Stimulated activated CD8-positive, alpha-beta memory T cell treated with anti-CD3 and anti-CD28 coated beads, Interleukin-15, amount 100 ng/mL, for 4 hours (primary cell): ENCODE measurements around the gene DDX19B.
"Not testable (repeated sequence)": the region's sequence is repeated elsewhere in the genome, so short reads cannot be mapped to it uniquely, and the experiment has no call there.

Experiments
- DNase-seq, 2 donors: peaks; one replicate each; pipeline ENCODE4 v3.0.0-alpha.2; 2020; ENCODE audit warnings: low read depth in 2 of 2

Gene DDX19B

DNA sequence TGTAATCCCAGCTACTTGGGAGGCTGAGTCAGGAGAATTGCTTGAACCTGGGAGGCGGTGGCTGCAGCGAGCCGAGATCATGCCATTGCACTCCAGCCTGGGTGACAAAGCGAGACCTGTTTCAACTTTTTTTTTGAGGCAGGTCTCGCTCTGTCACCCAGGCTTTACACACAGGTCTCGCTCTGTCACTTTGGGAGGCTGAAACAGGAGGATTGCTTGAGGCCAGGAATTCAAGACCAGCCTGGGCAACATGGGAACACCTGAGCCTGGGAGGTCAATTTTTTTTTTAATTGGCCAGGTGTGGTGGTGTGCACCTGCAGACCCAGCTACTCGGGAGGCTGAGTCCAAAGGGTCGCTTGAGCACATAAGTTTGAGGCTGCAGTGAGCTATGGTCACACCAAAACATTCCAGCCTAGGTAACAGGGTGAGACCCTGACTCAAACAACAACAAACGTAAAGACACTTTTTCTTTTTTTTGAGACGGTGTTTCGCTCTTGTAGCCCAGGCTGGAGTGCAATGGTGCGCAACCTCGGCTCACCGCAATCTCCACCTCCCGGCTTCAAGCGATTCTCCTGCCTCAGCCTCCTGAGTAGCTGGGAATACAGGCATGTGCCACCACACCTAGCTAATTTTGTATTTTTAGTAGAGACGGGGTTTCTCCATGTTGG, 11.5 kb upstream of the DDX19B start:
- DNase-seq: not testable (repeated sequence)

DNA sequence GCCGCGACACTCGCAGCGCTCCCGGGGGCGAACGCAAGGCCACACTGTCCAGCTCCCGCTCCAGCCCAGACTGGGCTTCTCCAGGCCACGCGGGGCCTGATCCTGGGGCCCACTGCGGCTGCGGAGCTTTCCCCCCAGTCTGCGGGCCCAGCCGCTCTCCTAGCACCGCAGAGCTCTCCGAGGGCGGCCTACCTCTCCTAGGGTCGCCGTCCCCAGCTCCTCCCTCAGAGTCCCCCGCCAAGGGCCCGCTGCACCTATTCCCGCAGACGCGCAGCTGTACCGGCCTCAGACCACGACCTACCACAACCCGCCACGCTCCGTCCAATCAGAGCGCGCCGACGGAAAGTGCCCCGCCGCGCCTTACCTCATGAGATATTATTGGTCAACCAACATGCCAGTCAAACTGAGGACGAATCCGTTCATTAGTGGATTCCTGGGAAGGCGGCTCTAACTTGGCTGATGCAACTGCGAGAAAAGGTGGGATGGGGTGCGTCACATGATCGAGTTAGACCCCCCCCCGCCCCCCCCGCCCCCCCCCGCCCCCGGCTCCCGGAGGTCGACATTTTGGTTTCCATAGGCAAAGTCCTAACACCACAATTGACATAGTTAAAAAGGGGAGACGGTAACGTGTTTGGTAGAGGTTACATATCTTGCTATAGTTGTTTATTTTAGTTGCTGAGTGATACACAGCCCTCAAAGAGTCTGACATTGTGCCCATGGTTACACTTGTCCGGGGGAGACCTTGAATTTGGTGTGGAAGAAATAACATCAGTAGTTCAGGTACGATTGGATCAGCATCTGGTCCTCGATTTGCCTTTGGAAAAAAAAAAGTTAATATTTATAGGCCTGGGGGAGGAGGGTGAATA, 9.5 kb upstream of the DDX19B start, which contains the start of gene AARS1:
TSS of gene AARS1 (minus strand) at position 278 of the 866 bp plus-strand sequence. CDS start 6,743 bp downstream, outside the sequence.
- DNase-seq: peak; percentile 86 to 92

DNA sequence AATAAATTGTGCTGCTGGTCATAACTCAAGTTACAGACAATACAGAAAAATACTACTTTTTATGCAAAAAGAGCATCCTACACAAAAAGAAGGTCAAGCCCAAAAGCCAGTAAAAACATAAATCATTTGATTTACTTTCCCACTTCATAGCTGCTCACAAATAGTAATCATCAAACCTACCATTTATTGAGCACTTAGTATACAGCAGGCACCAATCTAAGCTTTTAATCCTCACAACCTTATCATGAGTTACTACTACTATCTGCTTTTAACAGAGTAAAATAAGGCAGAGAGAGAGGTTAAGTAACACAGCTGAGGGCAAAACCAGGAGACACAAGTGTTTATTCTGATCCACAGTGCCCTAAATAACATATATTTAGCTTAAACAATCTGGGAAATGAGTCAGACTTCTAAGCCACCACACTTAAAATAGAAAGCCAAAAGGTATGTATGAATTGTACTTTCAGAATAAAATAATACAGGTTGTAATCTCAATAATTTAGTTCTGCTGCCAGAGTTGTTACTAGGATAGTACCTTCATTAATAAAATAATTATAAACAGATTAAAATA, 8.0 kb upstream of the DDX19B start:
- no peak for DNase-seq

- not testable (repeated sequence) for DNase-seq
These were observed 6.8 kb upstream of the DDX19B start for GRCh38 chr16:70292148-70292547.

GRCh38 chr16:70294385-70295025, 4.5 kb upstream of the DDX19B start:
- no peak for DNase-seq

DNA sequence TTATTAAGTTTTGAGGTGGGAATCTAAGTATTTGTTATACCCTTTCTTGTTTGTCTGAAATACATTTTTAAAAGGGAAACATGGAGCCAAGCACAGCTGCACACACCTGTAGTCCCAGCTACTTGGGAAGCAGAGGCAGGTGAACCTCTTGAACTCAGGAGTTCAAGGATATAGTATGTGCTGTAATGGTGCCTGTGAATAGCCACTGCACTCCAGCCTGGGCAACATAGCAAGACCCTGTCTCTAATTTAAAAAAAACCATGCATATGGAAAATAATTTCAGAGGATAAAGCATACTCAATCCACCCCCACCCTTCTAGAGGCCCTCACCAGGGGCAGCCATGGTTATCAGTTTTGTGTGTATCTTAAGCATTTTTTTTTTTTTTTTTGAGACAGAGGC, 3.4 kb upstream of the DDX19B start:
- DNase-seq: no peak

- DNase-seq: no peak
These were observed 2.1 kb downstream of the DDX19B start for GRCh38 chr16:70301121-70301520.

DNA sequence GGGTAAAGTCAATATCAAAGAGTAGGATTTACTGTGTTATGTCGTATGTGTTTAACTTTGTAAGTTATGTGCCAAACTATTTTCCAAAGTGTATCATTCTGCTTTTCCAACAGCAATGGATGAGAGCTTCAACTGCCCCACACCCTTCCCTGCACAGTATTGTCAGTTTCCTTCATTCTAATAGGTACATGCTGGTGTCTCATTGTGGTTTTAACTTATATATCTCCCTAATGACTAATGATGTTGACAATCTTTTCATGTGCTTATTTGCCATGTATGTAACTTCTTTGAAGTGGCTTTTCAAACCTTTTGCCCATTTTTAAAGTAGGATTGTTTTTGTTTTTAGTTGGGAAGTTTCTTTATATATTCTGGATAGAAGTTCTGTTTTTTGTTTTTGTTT, 3.8 kb downstream of the DDX19B start:
- DNase-seq: no peak

DNA sequence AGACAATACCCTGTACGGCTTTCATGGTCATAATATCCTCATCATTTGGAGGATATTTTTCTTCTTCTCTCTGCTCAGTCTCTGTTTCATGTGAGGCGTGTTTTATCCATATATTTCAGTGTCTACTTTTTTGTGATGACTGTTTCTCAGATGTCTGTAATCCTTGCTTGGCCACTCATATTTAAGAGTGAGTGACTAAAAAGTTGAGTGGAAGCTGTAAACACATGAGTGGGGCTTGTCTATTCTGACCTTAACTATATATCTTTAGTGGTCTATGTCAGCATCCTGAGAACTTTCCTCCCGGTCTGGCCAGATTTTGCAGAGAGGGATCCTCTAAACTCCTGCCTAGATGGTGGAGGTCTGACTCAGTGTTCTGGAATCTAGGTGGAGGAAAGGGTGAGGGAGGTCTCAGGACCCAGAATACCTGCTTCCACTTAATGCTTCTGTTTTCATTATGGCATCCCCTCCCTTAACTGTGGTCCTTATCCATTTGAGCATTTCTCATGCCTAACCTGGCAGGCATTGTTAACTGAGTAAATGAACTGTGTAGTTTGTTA, 6.0 kb downstream of the DDX19B start:
- DNase-seq: no peak

DNA sequence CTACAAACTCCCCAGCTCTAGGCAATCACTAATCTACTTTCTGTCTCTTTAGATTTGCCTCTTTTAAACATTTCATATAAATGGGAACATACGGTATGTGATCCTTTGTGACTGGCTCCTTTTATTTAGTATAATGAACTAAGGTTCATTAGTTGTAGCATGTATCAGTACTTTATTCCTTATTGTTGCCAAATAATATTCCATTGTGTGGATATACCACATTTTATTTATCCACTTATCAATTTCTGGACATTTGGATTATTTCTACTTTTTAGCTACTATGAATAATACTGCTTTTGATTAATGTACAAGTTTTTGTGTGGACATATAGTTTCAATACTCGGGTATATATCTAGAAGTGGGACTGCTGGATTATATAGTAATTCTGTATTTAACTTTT, 7.9 kb downstream of the DDX19B start:
- no peak for DNase-seq

GRCh38 chr16:70307726-70308125, 8.7 kb downstream of the DDX19B start:
- not testable (repeated sequence) for DNase-seq

- DNase-seq: no peak
These were observed 21.1 kb downstream of the DDX19B start for GRCh38 chr16:70320121-70320520.

GRCh38 chr16:70324998-70325747, 26.2 kb downstream of the DDX19B start:
- no peak for DNase-seq

GRCh38 chr16:70331091-70331490, 32.1 kb downstream of the DDX19B start:
- no peak for DNase-seq

DNA sequence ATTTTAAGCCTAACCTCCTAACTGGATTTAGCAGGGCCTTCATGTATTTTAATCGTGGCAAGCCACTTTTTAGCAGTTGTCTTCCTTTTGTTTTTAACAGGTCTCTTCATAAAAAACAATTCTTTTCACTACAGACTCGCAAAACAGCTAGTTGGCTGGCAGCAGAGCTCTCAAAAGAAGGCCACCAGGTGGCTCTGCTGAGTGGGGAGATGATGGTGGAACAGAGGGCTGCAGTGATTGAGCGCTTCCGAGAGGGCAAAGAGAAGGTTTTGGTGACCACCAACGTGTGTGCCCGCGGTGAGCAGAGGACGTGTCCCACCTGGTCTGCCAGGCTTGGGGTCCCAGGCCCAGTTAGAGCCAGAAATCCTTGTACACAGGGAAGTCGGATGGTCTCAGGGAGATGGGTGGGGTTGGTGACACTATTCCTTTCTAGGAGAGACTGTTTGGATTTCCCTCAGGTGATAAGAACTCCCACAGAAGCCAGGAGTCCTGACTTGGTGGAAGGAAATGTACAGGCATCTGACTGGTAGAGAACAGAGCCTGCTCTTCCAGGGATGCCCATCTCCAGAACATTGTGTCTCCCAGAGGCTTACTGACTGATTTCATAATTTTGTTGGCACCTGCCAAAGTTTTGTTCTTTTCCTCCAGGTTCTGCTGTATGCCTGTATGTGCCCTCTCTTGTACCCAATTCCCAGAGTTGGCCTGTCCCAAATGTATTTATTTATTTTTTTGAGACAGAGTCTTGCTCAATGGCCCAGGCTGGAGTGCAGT, 32.8 kb downstream of the DDX19B start:
- no peak for DNase-seq

- DNase-seq: not testable (repeated sequence)
These were observed 33.7 kb downstream of the DDX19B start for GRCh38 chr16:70332728-70333127.

DNA sequence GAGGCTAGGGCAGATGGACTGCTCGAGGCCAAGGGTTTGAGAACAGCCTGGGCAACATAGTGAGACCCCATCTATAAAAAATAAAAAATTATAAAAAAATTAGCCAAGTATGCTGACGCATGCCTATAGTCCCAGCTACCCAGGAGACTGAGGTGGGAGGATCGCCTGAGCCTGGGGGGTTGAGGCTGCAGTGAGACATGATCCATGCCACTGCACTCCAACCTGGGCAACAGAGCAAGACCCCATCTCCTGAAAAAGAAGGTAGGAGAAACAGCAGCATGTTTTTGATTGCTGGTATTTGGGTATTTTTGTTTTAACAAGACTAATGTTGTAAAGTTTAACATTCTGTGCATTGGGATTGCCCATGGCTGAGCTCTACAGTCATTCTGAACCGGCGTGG, 38.8 kb downstream of the DDX19B start:
- no peak for DNase-seq

- no peak for DNase-seq
These were observed 42.6 kb downstream of the DDX19B start for GRCh38 chr16:70341600-70341999.

DNA sequence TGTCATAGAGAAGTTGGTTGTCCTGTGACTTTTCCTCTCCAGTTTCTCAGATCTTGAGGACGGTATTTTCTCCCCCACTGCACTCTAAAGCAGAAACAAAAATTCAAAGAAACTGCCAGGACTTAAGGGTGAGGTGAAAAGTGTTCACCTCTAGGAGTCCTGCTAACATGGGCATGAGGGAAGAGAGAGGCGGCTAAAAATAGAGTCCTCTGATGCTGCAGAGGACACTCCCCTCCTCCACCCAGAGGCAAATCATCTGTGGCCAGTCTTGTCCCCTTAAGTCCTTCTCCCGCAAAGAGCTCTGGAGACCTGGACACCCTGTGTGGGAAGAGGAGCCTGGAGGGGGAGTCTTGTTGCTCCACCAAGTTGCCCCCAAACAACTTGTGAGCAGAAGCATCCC, 43.0 kb downstream of the DDX19B start:
- DNase-seq: no peak

GRCh38 chr16:70345840-70346239, 46.9 kb downstream of the DDX19B start:
- DNase-seq: no peak
